GM19328 (cell line): ENCODE results near the gene SLC25A15.
"Not testable (repeated sequence)": the region's sequence is repeated elsewhere in the genome, so short reads cannot be mapped to it uniquely, and the experiment has no call there.

Source experiments
- ATAC-seq: cut with Tn5 transposase; IDR thresholded peaks from one replicate; pipeline ENCODE4 v1.9.1; 2021; ENCODE audit warnings: mild to moderate bottlenecking, moderate library complexity; ENCODE audit not compliant: unreplicated experiment

The SLC25A15 gene

GRCh38 chr13:40812724-40813445 lies 23.5 kb downstream of the SLC25A15 start:
- no peak for ATAC-seq

GRCh38 chr13:40813667-40814454 lies 24.4 kb downstream of the SLC25A15 start:
- ATAC-seq = no peak

GRCh38 chr13:40814803-40815202 lies 25.4 kb downstream of the SLC25A15 start:
- ATAC-seq = no peak

GRCh38 chr13:40818926-40819325 lies 29.5 kb downstream of the SLC25A15 start:
- no peak for ATAC-seq

- no peak for ATAC-seq
Measured at GRCh38 chr13:40819797-40820315, 30.4 kb downstream of the SLC25A15 start.

- ATAC-seq = not testable (repeated sequence)
Measured at GRCh38 chr13:40839725-40840124, 50.3 kb downstream of the SLC25A15 start.

DNA sequence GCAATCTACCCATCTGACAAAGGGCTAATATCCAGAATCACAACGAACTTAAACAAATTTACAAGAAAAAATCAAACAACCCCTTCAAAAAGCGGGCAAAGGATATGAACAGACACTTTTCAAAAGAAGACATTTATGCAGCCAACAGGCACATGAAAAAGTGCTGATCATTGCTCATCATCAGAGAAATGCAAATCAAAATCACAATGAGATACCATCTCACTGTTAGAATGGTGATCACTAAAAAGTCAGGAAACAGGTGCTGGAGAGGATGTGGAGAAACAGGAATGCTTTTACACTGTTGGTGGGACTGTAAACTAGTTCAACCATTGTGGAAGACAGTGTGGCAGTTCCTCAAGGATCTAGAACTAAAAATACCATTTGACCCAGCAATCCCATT lies 51.5 kb downstream of the SLC25A15 start:
- ATAC-seq = not testable (repeated sequence)
